ENCODE results near the gene CDIPT. TPM values are rescaled to one million over a fixed set of nuclear protein-coding genes. Genes with fewer than 3 reads are reported as not detected.

The CDIPT gene
- total and polyA plus RNA-seq, 2 of the 13 experiments (the other 11 are each of a cell fraction or from before 2014, with no cell fraction given): 54.9 to 97.5 TPM

DNA sequence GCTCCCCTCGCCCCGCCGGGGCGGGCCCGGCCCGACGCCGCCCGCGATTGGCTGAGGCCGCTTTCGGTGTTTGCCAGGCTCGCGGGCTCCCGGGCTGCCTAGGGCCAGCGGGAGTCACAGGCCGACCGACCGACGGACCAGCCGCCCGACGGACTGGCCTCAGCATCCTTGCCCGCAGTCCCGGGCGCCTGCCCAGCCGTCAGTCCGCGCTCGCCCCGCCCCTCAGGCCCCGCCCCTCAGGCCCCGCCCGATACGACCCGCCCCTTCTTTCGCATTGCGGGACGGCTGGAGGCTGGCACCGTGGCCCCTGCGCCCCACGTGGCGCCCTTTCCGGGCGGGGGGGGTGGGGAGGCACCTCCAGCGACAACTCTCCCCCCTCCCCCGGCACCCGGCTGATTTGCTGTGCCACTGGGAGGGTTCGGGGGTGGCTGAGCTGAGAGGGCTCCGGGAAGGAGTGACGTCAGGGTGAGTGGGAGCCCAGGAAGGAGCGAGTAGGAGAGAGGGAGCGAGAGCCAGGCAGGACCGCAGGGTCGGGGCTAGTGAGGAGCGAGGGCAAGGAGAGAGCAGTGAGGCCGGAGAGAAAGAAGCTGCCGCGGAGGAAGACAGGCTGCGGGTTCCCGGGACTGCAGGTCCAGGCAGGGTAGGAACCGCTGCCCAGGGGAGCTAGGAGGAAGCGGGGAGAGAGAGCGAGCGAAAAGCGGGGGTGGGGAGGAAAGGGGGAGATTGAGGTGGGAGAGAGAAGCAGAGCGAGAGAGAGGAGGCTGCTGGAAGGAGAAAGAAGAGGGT, 37.3 kb upstream of the CDIPT start, which contains the start of gene ASPHD1 (continued):
- TF ChIP-seq, protein P1, sequence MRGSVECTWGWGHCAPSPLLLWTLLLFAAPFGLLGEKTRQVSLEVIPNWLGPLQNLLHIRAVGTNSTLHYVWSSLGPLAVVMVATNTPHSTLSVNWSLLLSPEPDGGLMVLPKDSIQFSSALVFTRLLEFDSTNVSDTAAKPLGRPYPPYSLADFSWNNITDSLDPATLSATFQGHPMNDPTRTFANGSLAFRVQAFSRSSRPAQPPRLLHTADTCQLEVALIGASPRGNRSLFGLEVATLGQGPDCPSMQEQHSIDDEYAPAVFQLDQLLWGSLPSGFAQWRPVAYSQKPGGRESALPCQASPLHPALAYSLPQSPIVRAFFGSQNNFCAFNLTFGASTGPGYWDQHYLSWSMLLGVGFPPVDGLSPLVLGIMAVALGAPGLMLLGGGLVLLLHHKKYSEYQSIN (CRISPR knock-in tag; IDR thresholded peaks at IDR 0.05; ENCODE audit: borderline replicate concordance): no peak
- TF ChIP-seq ZNF33A (CRISPR knock-in tag; IDR thresholded peaks at IDR 0.05; ENCODE audit: borderline replicate concordance) (no peak), ZNF558 (CRISPR knock-in tag; IDR thresholded peaks at IDR 0.05; ENCODE audit: borderline replicate concordance) (peak; percentile 94; the same call in 1 of the 2 replicates), SRSF9 (IDR thresholded peaks at IDR 0.05; ENCODE audit: borderline replicate concordance, insufficient read depth, low read depth, low read length, poor library complexity, severe bottlenecking) (no peak), ZNF761 (CRISPR knock-in tag; conservative IDR thresholded peaks at IDR 0.05) (0 out of 2 replicates have a peak, but pooled peaks have one; percentile 29), RBM39 (IDR thresholded peaks at IDR 0.05; ENCODE audit: low read depth, low read length, poor library complexity, severe bottlenecking) (no peak), RFXAP (CRISPR knock-in tag; IDR thresholded peaks at IDR 0.05; ENCODE audit: borderline replicate concordance) (no peak; the same call in 1 of the 2 replicates), RFX1 (IDR thresholded peaks at IDR 0.05) (no peak), ZNF34 (CRISPR knock-in tag; IDR thresholded peaks at IDR 0.05; ENCODE audit: borderline replicate concordance) (no peak), CAMTA2 (CRISPR knock-in tag; IDR thresholded peaks at IDR 0.05; ENCODE audit: borderline replicate concordance) (peak; percentile 40), SP2 (CRISPR knock-in tag; IDR thresholded peaks at IDR 0.05) (peak; percentile 40; the same call in 1 of the 2 replicates), EED (CRISPR knock-in tag; IDR thresholded peaks at IDR 0.05) (no peak; the same call in 1 of the 2 replicates)
- TF ChIP-seq, protein P2, sequence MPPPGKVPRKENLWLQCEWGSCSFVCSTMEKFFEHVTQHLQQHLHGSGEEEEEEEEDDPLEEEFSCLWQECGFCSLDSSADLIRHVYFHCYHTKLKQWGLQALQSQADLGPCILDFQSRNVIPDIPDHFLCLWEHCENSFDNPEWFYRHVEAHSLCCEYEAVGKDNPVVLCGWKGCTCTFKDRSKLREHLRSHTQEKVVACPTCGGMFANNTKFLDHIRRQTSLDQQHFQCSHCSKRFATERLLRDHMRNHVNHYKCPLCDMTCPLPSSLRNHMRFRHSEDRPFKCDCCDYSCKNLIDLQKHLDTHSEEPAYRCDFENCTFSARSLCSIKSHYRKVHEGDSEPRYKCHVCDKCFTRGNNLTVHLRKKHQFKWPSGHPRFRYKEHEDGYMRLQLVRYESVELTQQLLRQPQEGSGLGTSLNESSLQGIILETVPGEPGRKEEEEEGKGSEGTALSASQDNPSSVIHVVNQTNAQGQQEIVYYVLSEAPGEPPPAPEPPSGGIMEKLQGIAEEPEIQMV (CRISPR knock-in tag; IDR thresholded peaks at IDR 0.05; ENCODE audit: low read depth): no peak; the same call in 1 of the 2 replicates
- TF ChIP-seq, protein P3, sequence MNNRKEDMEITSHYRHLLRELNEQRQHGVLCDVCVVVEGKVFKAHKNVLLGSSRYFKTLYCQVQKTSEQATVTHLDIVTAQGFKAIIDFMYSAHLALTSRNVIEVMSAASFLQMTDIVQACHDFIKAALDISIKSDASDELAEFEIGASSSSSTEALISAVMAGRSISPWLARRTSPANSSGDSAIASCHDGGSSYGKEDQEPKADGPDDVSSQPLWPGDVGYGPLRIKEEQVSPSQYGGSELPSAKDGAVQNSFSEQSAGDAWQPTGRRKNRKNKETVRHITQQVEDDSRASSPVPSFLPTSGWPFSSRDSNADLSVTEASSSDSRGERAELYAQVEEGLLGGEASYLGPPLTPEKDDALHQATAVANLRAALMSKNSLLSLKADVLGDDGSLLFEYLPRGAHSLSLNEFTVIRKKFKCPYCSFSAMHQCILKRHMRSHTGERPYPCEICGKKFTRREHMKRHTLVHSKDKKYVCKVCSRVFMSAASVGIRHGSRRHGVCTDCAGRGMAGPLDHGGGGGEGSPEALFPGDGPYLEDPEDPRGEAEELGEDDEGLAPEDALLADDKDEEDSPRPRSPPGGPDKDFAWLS (CRISPR knock-in tag; IDR thresholded peaks at IDR 0.05; ENCODE audit: borderline replicate concordance): no peak; the same call in 1 of the 2 replicates
- TF ChIP-seq, protein P4, sequence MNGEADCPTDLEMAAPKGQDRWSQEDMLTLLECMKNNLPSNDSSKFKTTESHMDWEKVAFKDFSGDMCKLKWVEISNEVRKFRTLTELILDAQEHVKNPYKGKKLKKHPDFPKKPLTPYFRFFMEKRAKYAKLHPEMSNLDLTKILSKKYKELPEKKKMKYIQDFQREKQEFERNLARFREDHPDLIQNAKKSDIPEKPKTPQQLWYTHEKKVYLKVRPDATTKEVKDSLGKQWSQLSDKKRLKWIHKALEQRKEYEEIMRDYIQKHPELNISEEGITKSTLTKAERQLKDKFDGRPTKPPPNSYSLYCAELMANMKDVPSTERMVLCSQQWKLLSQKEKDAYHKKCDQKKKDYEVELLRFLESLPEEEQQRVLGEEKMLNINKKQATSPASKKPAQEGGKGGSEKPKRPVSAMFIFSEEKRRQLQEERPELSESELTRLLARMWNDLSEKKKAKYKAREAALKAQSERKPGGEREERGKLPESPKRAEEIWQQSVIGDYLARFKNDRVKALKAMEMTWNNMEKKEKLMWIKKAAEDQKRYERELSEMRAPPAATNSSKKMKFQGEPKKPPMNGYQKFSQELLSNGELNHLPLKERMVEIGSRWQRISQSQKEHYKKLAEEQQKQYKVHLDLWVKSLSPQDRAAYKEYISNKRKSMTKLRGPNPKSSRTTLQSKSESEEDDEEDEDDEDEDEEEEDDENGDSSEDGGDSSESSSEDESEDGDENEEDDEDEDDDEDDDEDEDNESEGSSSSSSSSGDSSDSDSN (CRISPR knock-in tag; IDR thresholded peaks at IDR 0.05): peak; percentile 69
- TF ChIP-seq, protein P5, sequence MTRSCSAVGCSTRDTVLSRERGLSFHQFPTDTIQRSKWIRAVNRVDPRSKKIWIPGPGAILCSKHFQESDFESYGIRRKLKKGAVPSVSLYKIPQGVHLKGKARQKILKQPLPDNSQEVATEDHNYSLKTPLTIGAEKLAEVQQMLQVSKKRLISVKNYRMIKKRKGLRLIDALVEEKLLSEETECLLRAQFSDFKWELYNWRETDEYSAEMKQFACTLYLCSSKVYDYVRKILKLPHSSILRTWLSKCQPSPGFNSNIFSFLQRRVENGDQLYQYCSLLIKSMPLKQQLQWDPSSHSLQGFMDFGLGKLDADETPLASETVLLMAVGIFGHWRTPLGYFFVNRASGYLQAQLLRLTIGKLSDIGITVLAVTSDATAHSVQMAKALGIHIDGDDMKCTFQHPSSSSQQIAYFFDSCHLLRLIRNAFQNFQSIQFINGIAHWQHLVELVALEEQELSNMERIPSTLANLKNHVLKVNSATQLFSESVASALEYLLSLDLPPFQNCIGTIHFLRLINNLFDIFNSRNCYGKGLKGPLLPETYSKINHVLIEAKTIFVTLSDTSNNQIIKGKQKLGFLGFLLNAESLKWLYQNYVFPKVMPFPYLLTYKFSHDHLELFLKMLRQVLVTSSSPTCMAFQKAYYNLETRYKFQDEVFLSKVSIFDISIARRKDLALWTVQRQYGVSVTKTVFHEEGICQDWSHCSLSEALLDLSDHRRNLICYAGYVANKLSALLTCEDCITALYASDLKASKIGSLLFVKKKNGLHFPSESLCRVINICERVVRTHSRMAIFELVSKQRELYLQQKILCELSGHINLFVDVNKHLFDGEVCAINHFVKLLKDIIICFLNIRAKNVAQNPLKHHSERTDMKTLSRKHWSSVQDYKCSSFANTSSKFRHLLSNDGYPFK (CRISPR knock-in tag; IDR thresholded peaks at IDR 0.05; ENCODE audit: borderline replicate concordance): no peak
